Breast epithelium (tissue), 3 donors: ENCODE measurements around the gene PRKD2.

ENCODE experiments used
- POLR2A ChIP-seq: fragments of 450-650 bp; IDR thresholded peaks from one replicate; pipeline ENCODE4 v1.6.1; 2016; ENCODE audit warnings: antibody characterized with exemption, mild to moderate bottlenecking, moderate library complexity
- POLR2AphosphoS5 ChIP-seq, 3 donors: sonication (generic); formaldehyde crosslinking; IDR thresholded peaks; one replicate each; pipeline ENCODE4 v1.6.1; 2017; ENCODE audit warnings: antibody characterized with exemption in 3 of 3
- TF ChIP-seq, protein P1 (sequence below), 3 donors: fragments of 450-650 bp; IDR thresholded peaks; one replicate each; pipeline ENCODE4 v1.5.1; 2016 to 2017; ENCODE audit warnings: antibody characterized with exemption in 3 of 3, mild to moderate bottlenecking in 3 of 3, moderate library complexity in 3 of 3

DNA sequence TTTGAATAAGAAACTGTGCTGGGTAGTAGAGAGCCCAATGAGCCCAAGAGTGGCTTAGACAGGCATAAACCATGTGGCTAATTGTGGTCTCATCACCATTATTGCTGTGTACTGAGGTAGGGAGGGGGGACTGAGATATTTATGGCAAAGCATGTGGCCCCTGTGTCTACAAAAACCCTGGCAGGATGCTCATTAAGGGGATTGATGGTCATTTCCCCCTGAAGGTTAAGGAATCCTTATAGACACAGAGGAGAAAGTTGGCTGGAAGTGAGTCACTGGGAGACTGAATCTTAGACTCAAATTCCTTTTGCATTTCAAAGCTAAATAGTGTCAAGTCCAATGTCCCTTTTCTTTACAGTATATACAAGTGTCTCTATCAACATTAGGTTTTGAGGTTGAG, 46.1 kb downstream of the PRKD2 start:
- TF ChIP-seq POLR2A (no peak), POLR2AphosphoS5 (IDR thresholded peaks at IDR 0.05) (no peak)
- TF ChIP-seq, protein P1, sequence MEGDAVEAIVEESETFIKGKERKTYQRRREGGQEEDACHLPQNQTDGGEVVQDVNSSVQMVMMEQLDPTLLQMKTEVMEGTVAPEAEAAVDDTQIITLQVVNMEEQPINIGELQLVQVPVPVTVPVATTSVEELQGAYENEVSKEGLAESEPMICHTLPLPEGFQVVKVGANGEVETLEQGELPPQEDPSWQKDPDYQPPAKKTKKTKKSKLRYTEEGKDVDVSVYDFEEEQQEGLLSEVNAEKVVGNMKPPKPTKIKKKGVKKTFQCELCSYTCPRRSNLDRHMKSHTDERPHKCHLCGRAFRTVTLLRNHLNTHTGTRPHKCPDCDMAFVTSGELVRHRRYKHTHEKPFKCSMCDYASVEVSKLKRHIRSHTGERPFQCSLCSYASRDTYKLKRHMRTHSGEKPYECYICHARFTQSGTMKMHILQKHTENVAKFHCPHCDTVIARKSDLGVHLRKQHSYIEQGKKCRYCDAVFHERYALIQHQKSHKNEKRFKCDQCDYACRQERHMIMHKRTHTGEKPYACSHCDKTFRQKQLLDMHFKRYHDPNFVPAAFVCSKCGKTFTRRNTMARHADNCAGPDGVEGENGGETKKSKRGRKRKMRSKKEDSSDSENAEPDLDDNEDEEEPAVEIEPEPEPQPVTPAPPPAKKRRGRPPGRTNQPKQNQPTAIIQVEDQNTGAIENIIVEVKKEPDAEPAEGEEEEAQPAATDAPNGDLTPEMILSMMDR (IDR thresholded peaks at IDR 0.05): no peak
